ENCODE results near the gene TTC39C.

TTC39C gene

GRCh38 chr18:23982155-23983079 is 32.1 kb upstream of the TTC39C start:
- Histone ChIP-seq H3K4me1 (ENCODE audit: insufficient read depth, low read length) (peaks cover 13% of the 10 kb centered on the region), H3K36me3 (ENCODE audit: insufficient read depth, low read length) (no peaks in the 10 kb centered on the region), H3K9me3 (ENCODE audit: control insufficient read depth, insufficient read depth, low read length) (no peaks in the 10 kb centered on the region), H3K9ac (ENCODE audit: low read depth, low read length) (no peak overlapping the region)

DNA sequence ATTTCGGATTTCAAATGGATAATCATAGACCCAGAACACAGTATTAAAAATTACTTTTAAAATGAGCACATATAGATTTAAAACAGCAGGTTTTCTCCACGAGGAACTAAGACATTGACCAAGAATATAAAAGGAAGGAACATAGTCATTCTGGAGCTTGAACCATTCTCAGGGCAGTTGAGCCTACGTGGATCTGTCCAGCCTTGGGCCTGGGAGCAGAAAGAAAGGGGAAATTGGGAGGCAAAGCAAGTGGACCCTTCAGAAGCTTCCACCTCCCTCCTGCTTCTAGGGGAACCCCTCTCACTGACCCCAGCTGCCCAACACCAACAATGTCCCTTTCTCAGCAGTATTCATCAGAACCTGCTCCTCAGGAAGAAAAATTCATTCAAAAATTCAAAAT is 31.4 kb upstream of the TTC39C start:
- Histone ChIP-seq H3K9me3 (ENCODE audit: control insufficient read depth, insufficient read depth, low read length) (no peaks in the 10 kb centered on the region), H3K9ac (ENCODE audit: low read depth, low read length) (no peak overlapping the region), H3K4me1 (ENCODE audit: insufficient read depth, low read length) (peaks cover 13% of the 10 kb centered on the region), H3K36me3 (ENCODE audit: insufficient read depth, low read length) (no peaks in the 10 kb centered on the region)

DNA sequence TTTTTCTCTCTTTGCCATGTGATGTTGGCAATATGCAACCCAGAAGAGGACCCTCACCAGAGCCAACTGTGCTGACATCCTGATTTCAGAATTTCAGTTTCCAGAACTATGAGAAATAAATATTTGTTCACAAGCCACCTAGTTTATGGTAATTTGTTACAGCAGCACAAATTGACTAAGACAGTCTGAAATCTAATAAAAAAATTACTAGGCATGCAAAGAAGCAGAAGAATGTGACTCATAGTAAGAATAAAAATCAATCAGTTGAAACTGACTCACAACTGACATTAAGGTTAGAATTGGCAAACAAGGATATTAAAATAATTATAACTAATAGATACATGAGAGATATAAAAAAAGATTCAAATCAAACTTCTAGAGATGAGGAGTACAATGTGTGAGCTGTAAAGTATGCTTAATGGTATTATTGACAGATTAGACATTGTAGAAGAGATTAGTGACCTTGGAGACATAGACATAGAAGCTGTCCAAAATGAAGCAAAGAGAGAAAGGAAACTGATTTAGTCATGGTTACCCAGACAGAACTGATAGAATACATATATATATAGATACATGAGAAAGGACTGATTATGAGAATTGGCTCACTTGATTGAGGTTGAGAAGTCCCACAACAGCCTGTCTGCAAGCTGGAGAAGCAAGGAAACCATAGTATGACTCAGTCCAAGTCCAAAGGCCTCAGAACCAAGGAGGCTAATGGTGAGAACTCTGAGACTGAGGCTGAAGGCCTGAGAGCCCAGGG is 27.8 kb upstream of the TTC39C start:
- Histone ChIP-seq H3K36me3 (ENCODE audit: insufficient read depth, low read length) (no peaks in the 10 kb centered on the region), H3K9ac (ENCODE audit: low read depth, low read length) (no peak overlapping the region), H3K9me3 (ENCODE audit: control insufficient read depth, insufficient read depth, low read length) (no peaks in the 10 kb centered on the region), H3K4me1 (ENCODE audit: insufficient read depth, low read length) (peaks cover 12% of the 10 kb centered on the region)

DNA sequence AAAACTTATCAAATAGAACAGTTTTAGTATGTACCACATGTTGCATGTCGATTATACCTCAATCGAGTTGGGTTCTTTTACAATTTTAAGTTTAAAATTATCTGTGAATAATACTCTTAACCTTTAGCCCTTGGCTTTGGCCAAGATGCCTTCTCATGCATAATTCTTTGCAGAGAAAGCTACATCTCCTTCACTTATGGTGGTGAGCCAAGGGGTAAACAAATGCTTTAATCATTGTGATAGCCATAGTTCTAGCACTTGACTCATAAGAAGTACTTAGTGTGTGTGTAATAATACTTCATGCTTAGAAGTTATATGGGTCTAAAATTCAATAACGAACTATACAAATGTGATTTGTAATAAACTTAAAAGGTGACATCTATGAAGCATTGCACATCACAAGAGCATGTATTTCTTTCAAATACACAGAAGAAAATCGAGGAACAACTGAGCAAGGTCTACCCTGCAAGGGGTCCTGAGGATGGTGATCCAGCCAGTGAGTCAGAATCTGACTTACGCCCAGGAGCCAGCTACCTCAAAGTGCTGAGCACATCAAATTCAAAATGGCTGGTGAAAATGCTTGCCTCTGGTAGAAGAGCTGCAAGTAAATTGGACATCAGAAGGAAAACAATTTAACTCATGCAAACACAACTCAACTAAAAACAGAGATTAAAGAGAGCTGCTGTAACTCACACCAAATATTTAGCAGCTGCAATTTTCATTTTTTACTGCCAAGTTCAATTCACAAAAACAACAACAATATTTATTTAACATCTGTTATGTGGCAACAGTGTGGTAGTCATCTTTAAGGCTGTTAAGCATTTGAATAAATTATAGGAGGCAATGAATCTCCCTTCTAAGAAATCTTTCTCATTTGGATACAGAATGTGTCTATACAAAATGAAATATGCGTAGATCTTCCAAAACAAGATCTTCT is 23.8 kb upstream of the TTC39C start:
- Histone ChIP-seq H3K9me3 (ENCODE audit: control insufficient read depth, insufficient read depth, low read length) (no peaks in the 10 kb centered on the region), H3K4me1 (ENCODE audit: insufficient read depth, low read length) (peaks cover 9% of the 10 kb centered on the region), H3K9ac (ENCODE audit: low read depth, low read length) (no peak overlapping the region), H3K36me3 (ENCODE audit: insufficient read depth, low read length) (no peaks in the 10 kb centered on the region)

GRCh38 chr18:23992089-23992940 is 22.2 kb upstream of the TTC39C start:
- no peaks in the 10 kb centered on the region for H3K9me3 ChIP-seq (ENCODE audit: control insufficient read depth, insufficient read depth, low read length)
- H3K4me1 ChIP-seq (ENCODE audit: insufficient read depth, low read length): peaks cover 9% of the 10 kb centered on the region
- H3K36me3 ChIP-seq (ENCODE audit: insufficient read depth, low read length): no peaks in the 10 kb centered on the region
- H3K9ac ChIP-seq (ENCODE audit: low read depth, low read length): no peak overlapping the region

GRCh38 chr18:23992941-23993280 is 21.6 kb upstream of the TTC39C start:
- peaks cover 9% of the 10 kb centered on the region for H3K4me1 ChIP-seq (ENCODE audit: insufficient read depth, low read length)
- H3K36me3 ChIP-seq (ENCODE audit: insufficient read depth, low read length): no peaks in the 10 kb centered on the region
- H3K9me3 ChIP-seq (ENCODE audit: control insufficient read depth, insufficient read depth, low read length): no peaks in the 10 kb centered on the region
- H3K9ac ChIP-seq (ENCODE audit: low read depth, low read length): no peak overlapping the region

DNA sequence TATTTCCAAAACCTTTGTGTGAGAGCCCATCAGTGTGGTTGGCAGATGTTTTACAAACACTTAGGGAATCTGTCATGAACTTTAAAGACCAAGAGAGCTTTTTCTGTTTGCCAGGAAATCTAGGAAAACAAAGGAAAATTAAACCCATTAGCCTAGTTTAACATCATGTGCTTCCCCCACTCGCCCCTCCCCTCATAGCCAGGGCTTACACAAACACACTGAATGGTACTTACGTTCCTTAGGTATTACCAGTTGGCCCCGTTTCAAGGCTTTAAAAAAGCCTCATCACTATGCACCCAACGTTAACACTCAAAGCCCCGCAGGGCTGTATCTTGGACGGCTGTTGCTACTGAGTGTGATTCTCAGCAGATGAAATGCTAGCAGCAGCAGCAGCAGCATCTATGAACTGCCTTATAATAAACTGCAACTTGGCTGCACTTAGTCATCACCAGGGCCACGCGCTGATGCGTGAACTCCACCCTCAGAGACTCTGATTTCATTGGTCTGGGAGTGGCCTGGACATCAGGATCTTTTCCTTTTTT is 20.1 kb upstream of the TTC39C start:
- Histone ChIP-seq H3K4me1 (ENCODE audit: insufficient read depth, low read length) (peaks cover 9% of the 10 kb centered on the region), H3K36me3 (ENCODE audit: insufficient read depth, low read length) (no peaks in the 10 kb centered on the region), H3K9ac (ENCODE audit: low read depth, low read length) (peak overlapping the region; percentile 7; the same call in 1 of the 2 replicates), H3K9me3 (ENCODE audit: control insufficient read depth, insufficient read depth, low read length) (no peaks in the 10 kb centered on the region)

- no peaks in the 10 kb centered on the region for H3K36me3 ChIP-seq (ENCODE audit: insufficient read depth, low read length)
- H3K9ac ChIP-seq (ENCODE audit: low read depth, low read length): no peak overlapping the region
- H3K9me3 ChIP-seq (ENCODE audit: control insufficient read depth, insufficient read depth, low read length): no peaks in the 10 kb centered on the region
- H3K4me1 ChIP-seq (ENCODE audit: insufficient read depth, low read length): peaks cover 9% of the 10 kb centered on the region
Observed at GRCh38 chr18:23995180-23995579, 19.4 kb upstream of the TTC39C start.

GRCh38 chr18:23998018-23998417 is 16.5 kb upstream of the TTC39C start:
- Histone ChIP-seq H3K9me3 (ENCODE audit: control insufficient read depth, insufficient read depth, low read length) (no peaks in the 10 kb centered on the region), H3K9ac (ENCODE audit: low read depth, low read length) (no peak overlapping the region), H3K4me1 (ENCODE audit: insufficient read depth, low read length) (peaks cover 5% of the 10 kb centered on the region), H3K36me3 (ENCODE audit: insufficient read depth, low read length) (no peaks in the 10 kb centered on the region)

GRCh38 chr18:23998820-23999219 is 15.7 kb upstream of the TTC39C start:
- Histone ChIP-seq H3K4me1 (ENCODE audit: insufficient read depth, low read length) (peaks cover 5% of the 10 kb centered on the region), H3K9ac (ENCODE audit: low read depth, low read length) (no peak overlapping the region)

GRCh38 chr18:24000613-24001490 is 13.7 kb upstream of the TTC39C start:
- Histone ChIP-seq H3K9ac (ENCODE audit: low read depth, low read length) (no peak overlapping the region), H3K36me3 (ENCODE audit: insufficient read depth, low read length) (no peaks in the 10 kb centered on the region), H3K4me1 (ENCODE audit: insufficient read depth, low read length) (no peaks in the 10 kb centered on the region), H3K9me3 (ENCODE audit: control insufficient read depth, insufficient read depth, low read length) (no peaks in the 10 kb centered on the region)

More at GRCh38 chr18:23998820-23999219, 15.7 kb upstream of the TTC39C start:
- Histone ChIP-seq H3K9me3 (ENCODE audit: control insufficient read depth, insufficient read depth, low read length) (no peaks in the 10 kb centered on the region), H3K36me3 (ENCODE audit: insufficient read depth, low read length) (no peaks in the 10 kb centered on the region)

DNA sequence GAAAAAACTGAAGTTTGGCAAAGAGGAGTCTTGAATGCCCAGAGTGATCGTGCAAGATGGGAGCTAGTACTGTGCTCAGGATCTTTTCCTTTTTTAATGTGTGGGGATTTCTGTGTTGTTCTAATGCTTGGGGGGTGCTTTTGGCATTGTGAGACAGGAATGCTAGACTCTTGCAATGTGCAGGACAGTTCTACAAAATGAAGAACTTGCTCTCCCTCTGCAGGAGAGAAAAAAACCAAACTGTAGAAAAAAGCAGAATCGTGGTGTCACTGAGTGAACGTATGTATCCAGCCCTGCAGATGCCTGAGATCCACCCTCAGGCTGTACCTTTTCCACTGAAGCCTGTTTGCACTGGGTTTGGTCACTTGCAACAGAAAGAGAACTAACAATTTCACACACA is 12.1 kb upstream of the TTC39C start:
- H3K9me3 ChIP-seq (ENCODE audit: control insufficient read depth, insufficient read depth, low read length): no peaks in the 10 kb centered on the region
- H3K36me3 ChIP-seq (ENCODE audit: insufficient read depth, low read length): no peaks in the 10 kb centered on the region
- no peak overlapping the region for H3K9ac ChIP-seq (ENCODE audit: low read depth, low read length)
- H3K4me1 ChIP-seq (ENCODE audit: insufficient read depth, low read length): no peaks in the 10 kb centered on the region
